HG02943 (cell line): Measurements from ENCODE around the gene IER2.
"Not testable (repeated sequence)": the region's sequence is repeated elsewhere in the genome, so short reads cannot be mapped to it uniquely, and the experiment has no call there.

Source experiments
- ATAC-seq: cut with Tn5 transposase; IDR thresholded peaks from one replicate; pipeline ENCODE4 v1.9.1; 2021; ENCODE audit warnings: mild to moderate bottlenecking, low read depth, moderate library complexity; ENCODE audit not compliant: unreplicated experiment

The IER2 gene

GRCh38 chr19:13162724-13163608, 12.8 kb downstream of the IER2 start:
- ATAC-seq: peak; percentile 37

DNA sequence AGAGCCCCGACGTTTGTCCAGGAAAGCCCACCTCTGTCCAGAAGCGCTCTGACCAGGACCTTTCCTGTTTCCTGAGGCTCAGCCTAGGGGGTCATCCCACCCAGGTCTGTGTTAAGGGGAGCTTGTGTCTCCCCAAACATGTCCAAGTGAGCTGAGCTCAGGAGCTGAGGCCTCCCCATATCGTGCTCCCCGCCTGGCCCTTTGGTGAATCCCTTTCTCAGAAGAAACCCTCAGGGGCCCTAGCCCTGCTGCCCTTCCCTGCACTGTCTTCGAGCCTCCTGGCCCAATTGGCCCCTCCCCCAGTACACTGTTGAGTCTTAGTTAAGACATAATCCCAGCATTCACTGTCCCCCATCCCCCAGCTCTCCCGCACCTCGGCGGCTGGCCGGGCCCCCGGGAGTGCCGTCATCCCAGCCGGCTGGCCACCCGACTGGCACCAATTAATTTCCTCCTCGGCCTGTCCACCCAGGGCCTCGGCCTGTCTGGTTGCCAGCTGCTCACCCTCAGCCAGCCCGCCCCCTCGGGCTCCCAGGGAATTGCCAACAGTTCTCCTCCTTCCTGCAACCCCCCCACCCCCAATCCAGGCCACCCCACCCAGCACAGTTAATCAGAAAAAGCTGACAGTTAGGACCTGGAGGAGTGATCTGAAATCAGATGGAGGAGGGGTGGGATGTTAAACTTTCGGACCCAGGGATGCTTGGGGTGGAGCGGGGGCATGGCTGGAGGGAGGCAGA, 13.6 kb downstream of the IER2 start:
- ATAC-seq: no peak

DNA sequence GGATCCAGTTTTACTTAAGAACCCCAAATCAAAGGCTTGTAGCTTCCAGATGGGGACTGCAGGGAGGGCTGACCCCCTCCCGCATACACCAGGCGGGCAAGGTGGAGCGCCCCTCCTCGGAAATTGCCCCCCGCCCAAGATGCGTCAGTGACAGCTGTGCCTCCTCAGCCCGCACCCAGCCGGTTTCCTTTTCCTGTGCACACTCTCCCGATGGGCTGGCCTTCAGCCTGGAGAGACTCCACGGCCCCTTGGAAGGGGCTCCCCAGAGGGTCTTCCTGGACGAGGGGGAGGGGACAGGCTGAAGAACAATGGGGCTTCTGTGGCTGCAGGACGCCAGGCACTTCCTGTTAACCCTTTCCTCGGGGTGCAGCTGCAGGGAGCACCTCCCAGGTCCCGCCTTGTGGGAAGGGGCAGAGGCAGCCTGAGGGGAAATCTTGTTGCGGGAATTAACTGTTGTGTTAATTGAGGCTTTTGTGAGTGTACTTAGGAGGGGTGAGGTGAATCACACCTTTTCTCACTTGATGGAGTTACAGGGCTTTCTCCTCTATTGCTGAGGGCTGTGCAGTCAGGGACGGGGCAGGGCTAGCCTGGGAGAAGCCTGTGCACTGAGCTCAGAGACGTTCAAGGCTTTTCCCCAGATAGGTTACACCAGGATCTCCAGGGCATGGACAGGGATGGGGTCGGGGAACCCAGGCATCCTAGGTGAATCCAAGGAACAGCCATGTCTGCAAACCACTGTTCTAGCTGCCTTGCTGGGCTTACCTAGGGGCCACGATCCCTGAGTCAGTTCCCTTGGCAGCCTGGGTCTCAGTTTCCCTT, 14.3 kb downstream of the IER2 start:
- ATAC-seq: no peak

GRCh38 chr19:13165162-13165997, 15.2 kb downstream of the IER2 start:
- no peak for ATAC-seq

GRCh38 chr19:13166151-13166550, 15.9 kb downstream of the IER2 start:
- not testable (repeated sequence) for ATAC-seq

GRCh38 chr19:13169769-13170168, 19.6 kb downstream of the IER2 start:
- no peak for ATAC-seq

GRCh38 chr19:13171146-13171545, 20.9 kb downstream of the IER2 start:
- ATAC-seq: no peak

DNA sequence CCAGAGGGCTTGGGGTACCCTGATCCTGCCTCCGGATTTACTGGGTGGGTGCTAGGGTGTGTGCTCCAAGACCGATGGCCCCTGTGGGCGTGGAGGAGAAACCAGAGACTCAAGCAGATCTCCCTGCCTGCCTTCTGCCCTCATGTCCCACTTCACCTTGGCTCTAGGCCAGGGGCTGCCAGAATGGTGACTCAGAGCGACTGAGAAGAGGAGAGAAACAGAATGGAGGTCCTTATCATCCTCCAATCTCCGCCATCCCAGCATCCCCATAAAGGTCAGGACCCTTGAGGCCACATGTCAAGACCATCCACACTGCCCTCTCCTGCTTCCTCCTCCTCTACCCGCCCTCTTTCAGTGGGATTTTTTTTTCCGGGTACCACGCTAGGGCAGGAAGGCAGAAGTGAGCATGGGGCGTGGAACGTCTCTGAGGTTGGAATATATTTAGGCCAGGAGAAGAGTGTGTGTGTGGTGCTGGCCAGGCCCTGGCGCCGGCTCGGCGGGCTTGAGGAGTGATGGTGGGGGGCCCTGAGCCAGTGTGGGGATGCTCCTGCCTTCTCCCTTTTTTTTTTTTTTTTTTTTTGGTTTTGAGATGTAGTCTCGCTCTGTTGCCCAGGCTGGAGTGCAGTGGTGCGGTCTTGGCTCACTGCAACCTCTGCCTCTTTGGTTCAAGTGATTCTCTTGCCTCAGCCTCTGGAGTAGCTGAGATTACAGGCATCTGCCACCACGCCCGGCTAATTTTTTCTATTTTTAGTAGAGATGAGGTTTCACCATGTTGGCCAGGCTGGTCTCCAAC, 22.3 kb downstream of the IER2 start:
- ATAC-seq: no peak

GRCh38 chr19:13173139-13173737, 23.0 kb downstream of the IER2 start:
- ATAC-seq: no peak

DNA sequence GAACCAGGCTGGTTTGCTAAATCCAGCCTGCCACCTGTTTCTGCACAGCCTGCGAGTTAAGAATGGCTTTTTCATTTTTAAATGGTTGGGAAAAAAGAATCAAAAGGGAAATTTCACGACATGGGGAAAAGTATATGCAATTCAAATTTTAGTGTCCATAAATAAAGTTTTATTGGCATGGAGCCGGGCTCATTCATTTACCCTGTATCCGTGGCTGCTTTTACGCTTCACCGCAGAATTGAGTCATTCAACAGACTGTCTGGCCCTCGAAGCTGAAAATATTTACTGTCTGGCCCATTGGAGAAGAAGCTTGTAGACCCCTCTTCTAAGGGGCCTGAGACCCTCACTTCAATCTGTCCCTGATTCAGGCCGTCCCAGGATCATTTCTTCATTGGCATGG, 26.1 kb downstream of the IER2 start:
- no peak for ATAC-seq

DNA sequence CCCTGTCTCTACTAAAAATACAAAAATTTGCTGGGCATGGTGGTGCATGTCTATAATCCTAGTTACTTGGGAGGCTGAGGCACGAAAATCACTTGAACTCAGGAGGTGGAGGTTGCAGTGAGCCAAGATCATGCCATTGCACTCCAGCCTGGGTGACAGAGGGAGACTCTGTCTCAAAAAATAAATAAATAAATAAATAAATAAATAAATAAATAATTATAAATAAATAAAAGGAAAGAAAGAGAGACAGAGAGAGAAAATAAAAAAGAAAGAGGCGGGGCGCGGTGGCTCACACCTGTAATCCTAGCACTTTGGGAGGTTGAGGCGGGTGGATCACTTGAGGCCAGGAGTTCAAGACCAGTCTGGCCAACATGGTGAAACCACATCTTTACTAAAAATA, 27.4 kb downstream of the IER2 start:
- not testable (repeated sequence) for ATAC-seq

- ATAC-seq: not testable (repeated sequence)
Observed at GRCh38 chr19:13178291-13178690, 28.1 kb downstream of the IER2 start.

DNA sequence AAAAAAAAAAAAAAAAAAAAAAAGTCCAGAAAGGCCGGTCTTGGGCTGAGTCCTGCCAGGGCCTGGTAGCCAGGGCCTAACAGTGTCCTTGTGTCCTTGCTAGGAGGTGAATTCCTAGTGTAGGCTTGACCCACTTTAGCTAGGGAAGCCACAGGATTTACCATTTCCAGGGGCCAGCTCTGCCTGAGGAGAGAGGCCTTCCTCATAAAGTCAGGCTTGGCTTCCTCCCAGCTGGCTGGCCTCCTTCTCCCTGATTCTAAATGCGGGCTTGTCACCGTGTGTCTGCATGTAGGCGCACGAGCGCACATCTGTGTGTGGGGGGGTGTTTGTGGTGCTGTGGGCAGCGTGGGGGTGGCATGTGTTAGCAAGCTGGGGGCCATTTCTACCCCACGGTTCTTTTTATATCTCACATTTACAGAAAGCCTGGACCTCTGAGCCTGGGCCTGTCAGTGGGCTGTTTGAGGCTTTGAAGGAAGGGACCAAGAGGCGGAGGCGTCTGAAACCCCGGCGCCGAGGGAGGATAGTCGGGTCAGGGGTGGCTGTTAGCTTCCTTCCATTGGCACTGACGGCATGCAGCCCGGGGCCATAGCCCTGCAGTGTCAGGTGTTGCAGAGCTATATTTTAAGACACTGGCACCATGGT, 31.7 kb downstream of the IER2 start:
- ATAC-seq: no peak

DNA sequence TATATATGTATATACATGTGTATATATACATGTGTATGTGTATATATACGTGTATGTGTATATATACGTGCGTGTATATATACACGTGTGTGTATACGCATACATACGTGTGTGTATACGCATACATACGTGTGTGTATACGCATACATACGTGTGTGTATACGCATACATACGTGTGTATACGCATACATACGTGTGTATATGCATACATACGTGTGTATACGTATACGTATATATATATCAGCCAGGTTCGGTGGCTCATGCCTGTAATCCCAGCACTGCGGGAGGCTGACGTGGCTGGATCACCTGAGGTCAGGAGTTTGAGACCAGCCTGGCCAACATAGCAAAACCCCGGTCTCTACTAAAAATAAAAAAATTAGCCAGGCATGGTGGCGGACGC, 34.7 kb downstream of the IER2 start:
- ATAC-seq: not testable (repeated sequence)

DNA sequence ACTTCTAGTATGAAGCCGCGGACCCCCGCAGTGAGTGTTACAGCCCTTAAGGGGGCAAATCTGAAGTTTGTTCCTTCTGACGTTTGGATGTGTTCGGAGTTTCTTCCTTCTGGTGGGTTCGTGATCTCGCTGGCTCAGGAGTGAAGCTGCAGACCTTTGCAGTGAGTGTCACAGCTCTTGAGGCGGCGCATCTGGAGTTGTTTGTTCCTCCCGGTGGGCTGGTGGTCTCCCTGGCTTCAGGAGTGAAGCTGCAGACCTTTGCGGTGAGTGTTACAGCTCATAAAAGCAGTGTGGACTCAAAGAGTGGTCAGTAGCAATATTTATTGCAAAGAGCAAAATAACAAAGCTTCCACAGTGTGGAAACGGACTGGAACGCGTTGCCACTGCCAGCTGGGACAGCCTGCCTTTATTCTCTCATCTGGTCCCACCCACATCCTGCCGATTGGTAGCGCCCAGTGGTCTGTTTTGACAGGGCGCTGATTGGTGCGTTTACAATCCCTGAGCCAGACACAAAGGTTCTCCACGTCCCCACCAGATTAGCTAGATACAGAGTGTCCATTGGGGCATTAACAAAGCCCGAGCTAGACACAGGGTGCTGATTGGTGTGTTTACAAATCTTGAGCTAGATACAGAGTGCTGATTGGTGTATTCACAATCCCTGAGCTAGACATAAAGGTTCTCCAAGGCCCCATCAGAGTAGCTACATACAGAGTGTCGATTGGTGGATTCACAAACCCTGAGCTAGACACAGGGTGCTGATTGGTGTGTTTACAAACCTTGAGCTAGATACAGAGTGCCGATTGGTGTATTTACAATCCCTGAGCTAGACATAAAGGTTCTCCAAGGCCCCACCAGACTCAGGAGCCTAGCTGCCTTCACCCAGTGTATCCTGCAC, 35.8 kb downstream of the IER2 start:
- ATAC-seq: not testable (repeated sequence)

- not testable (repeated sequence) for ATAC-seq
Observed at GRCh38 chr19:13186688-13187087, 36.5 kb downstream of the IER2 start.

GRCh38 chr19:13187419-13187818, 37.2 kb downstream of the IER2 start:
- ATAC-seq: no peak
